Measurements from ENCODE around the gene KAZN.

Gene KAZN

DNA sequence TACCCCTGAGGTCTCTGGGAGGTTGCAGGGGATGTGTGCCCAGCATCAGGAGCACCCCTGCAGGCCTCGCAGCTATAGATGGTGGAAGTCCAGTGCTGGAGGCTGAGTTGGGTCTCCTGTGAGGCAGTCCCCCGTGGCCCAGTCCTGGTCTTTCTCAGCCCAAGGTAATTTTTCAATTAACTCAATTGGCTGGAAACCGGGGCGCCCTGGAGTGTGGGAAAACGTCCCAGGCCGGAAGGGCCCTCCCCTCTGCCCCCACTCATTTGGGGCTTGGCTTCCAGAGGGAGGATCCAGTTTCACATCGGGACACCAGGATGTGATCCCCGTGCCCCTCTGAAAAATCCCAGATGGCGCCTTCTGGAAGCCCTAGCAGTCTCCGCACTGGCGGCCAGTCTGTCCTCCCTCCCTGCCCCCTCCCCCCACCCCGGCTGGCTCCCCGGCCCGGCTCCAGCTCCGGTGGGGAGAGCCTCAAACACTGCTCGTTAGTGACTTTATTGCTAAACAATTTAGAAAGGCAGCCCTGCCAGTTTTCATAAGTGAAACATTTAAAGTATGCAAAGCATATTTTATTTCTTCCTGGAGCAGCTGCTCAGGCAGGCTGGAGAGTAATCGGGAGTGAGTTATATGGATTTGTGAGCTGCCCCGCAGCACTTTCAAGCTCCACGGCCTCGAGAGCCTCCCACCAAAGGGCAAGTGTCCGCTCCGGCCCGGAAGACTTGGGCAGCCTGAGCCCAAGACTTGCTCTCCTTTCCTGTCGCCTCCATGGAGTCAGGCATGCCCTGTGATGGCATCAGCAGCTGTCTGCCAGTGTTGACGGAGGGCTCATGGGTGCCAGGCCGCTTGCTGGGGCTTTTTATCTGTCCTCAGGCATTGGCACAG is 346.9 kb downstream of the KAZN start:
- no peak for DNase-seq

DNA sequence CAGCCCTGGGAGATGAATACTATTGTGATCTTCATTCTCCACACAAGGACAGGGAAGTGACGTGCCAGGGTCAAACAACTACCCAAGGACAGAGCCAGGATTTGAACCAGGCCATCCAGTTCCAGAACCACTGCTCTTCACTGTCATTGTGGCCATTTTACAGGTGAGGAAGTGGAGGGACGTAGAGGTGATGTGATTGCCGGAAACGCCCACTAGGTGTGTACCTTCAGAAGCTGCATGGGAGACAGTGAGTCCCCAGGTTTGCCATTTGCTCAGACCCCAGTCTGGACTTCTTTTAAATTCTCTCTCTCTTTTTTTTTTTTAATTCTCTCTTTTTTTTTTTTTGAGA is 347.5 kb downstream of the KAZN start:
- no peak for DNase-seq

DNA sequence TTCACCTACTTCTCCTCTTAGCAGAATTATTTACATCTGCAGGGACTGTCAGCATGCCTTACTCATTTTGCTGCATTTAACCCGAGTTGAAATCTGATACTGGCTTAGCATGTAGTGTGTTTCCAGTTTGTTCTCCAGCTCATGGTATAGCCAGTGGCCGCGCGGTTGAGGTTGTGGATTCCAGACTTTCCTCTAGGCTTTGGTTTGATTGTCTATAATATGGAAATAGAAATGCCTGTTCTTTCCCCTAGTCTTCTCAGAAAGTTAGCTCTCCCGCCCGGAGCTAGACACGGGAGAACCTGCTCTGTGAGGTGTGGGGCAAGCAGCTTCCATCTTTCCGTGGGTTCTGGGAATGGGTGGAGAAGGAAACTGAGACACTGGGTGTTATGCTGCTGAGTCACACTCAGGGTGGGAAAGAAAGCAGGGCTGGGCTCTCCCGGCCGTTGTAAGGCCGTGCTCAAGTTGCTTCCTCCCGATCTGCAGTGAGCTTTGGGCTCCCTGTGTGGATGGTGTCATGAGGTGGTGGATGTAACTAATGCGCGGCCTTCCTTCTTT is 348.3 kb downstream of the KAZN start:
- DNase-seq, result no peak

DNA sequence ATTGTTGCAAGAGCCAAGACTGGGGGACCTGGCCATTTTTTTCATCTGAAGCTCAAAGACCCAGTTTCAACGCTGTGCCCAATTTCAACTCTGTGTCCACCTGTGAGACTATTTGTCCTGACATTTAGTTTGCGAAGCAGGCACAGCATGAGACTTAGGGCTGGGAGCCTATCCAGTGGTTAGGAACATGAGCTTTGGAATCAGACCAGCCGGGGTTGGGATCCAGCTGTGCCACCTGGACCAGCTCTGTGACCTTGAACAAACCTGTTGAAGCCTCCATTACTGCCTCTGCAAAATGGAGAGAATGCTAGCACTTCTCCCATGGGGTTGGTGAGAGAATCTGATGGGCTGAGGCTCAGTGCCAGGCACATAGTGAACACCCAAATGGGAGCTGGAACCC is 348.9 kb downstream of the KAZN start:
- no peak for DNase-seq

- DNase-seq, result no peak
These were observed 349.7 kb downstream of the KAZN start for GRCh38 chr1:14948112-14948652.

DNA sequence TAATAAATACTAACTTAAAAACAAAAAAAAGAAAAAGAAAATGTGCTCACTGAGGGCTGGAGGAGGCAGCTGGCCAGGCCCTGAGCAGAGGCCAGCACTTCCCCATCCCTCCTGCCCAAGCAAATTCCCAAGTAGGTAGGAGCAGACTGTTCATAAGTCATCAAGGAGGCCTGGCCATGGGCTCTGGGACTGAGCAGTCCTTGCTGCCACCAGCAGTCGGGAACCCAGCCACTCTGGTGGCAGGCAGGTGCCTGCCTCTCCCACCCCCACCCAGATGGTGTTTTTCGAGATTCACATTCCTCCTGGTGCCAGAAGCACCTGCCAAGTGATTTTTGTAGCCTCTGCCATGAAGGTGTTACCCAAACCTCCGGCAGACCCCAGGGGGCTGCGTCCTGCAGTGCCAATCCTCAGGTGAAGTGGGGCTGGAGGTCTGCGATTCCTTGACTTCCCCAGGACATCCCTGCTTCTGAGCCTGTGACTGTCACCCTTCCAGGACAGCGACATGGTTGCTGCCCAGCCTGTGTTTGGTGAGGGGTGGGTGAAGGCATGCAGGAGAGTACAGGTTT is 350.9 kb downstream of the KAZN start:
- no peak for DNase-seq

DNA sequence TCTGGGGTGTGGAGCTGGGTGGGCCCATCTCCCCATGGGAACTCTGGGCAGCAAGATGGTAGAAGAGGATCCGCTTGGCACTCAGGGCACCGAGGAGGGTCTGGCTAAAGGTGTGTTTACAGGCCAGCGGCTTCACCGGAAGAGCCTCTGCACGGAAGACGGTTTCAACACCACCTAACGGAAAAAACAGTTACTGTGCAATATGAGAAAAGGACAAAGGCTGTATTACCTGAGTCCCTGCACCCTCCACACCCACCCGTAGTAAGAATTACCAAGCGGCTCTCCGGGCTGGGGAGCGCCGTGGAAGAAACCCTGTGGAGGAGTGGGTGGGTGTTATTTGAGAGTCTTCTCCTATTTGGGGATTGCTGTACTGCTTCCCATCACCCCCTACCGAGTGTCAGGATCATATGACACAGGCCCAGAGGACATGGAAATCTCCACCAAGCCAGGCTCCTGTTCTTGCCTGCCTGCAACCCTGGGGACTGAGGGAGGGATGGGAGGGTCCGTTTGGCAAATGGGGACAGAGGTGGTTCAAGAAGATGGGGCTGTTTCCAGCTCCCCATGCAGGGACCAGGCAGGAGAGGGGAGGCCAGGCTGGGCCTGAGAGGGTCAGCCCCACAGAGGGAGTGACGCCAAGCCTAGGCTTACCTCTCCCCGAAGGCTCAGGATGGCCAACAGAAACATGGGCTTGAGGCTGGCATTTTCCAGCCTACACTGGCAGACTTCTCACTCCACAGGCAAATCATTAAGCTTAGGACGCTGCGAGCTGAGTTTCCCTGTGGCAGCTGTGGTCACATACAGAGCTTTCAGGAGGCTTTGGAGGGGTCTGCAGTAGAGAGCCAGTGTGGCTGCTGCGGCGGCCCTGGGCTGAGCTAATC is 351.6 kb downstream of the KAZN start:
- no peak for DNase-seq

DNA sequence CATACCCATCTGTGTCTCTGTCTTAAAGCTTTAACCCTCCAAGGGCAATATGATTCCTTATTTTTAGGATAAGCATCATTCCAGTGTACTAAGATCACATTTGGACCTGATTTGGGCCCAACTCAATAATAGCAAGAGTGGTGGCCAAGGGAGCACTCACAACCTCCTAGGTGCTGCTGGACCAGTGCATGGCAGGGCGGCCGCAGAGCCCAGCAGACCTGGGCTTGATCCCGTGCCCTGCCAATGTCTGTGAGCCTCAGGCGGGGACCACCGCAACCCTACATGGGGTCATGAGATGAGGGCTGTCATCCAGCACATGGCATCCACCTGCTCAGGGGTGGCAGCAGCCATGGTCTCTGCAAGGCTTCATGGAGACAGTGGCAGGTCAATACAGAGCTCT is 353.3 kb downstream of the KAZN start:
- DNase-seq, result no peak

GRCh38 chr1:14952626-14953314 is 354.3 kb downstream of the KAZN start:
- no peak for DNase-seq

DNA sequence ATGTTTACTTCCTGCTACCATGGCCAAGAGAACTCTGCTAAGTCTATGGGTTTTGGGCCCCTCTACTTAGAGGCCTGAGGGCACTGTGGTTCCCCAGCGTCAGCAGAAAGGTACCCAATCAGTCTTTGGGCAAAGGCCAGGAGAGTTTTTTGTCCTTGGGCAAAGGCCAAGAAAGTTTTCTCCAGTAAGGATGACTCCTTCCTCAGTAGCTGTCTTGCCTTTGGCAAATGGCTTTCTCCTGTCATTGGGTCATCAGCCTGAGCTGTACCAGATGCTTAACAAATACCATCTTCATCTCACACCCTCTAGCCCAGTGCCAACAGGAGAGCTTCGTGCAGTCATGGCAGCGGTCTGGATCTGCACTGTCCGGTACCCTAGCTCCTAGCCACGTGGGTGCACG is 355.7 kb downstream of the KAZN start:
- no peak for DNase-seq

- DNase-seq, result no peak
These were observed 356.4 kb downstream of the KAZN start for GRCh38 chr1:14954930-14955329.

DNA sequence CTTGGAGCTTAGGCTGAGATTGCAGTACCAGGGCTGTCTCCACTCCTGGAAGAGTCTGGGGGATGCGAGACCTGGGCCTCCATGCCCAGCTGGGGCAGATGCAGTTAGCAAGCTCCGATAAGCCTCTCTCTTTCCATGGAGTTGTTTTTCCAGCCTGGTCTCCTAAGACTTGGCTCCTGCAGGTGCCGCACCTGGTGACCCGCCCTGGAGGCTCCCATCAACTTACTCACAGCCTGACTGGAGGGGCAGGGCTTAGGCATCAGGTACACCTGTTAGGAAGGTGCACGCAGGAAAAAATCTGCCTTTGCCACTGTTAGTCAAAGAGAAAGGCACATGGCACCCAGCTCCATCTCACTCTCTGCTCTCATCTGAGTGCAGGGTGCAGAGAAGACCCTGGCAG is 356.9 kb downstream of the KAZN start:
- DNase-seq, result no peak

DNA sequence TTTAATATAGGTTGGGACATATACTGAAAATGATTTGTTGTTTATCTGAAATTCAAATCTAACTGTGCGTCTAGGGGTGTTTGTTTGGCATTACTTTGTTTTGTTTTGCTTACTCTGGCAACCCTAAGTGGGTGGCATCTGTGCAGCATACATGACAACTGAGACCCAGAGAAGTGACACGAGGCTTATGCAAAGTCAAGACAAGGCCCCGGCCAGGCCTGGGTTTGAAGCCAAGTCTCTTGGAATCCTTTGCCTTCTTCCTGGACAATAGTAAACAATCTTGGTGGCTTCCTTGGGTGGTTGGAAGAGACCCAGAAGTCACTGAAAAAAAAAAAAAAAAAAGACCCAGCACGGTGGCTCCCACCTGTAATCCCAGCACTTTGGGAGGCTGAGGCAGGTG is 357.5 kb downstream of the KAZN start:
- no peak for DNase-seq

- no peak for DNase-seq
These were observed 358.2 kb downstream of the KAZN start for GRCh38 chr1:14956579-14957195.

DNA sequence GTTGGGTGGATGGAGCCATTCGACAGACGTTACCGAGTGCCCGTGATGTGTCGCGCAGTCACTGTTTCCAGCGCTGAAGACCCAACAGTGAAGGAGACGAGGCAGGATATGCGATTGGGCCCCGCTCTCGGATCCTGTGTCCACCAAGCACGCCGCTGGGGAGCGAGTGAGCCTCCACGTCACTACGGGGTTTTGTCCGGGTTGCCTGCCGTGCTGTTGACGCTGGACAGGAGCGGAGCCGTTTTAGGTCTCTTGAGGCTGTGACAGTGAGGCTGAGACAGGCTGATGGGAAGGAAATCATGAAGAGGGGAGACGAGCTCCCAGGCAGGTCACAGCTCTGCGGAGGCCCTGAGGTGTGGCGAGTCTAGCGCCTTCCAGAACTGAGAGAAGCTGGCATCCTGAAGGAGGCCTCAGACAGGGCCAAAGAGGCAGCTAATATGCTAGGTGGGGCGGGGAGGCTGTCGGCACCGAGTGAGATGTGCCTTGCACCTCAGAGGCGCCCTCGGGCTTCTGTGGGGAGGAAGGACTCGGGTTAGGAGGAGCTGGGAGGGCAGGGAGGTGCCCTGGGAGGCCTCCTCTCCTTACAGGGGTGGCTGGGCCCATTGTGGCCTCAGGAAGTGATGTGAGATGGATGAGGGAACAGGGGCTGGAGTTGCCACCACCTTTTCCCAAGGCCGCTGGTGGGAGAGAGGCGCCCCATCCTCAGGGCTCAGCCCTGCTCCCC is 359.1 kb downstream of the KAZN start:
- no peak for DNase-seq

DNA sequence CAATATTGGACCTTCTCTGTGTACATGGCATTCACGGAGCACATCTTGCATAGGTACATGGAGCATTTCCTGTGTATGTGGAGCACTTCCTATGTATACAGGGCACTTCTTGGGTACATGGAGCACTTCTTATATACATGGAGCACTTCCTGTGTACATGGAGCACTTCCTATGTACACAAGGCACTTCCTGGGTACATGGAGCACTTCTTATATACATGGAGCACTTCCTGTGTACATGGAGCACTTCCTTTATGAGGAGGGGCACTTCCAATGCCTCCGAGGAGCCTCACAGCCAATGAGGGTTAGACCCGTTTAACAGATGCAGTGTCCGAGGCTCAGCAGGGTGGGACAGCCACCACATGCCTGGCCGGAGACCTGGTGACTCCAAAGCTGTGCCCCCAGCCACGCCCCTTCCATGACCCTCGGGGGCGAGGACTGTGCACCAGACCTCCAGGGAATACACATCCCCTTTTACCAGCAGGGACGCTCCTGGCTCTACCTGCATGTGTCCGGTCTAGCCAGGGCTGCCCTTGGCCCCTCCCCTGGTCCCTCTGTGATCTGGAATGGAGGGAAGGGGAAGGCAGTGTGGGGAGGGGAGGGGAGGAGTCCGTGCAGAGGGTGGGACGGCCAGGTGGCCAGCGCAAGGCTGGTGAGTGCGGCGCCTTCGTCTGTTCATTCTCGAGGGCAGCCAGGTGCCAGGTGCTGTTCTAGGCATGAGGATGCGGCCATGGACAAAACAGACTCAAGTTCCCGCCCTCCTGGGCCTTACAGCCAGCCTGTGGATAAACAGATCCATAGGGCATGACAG is 360.0 kb downstream of the KAZN start:
- no peak for DNase-seq

GRCh38 chr1:14959059-14959694 is 360.7 kb downstream of the KAZN start:
- DNase-seq, result no peak

GRCh38 chr1:14961661-14962267 is 363.3 kb downstream of the KAZN start:
- DNase-seq, result no peak

- no peak for DNase-seq
These were observed 363.9 kb downstream of the KAZN start for GRCh38 chr1:14962407-14962806.
